Activated T-cell treated with anti-CD3 and anti-CD28 coated beads for 24 hours (primary cell): ENCODE data around the gene ZNF428.
A peak's percentile ranks its signal among the peaks of the same experiment; 100 is the strongest.
"Not testable (repeated sequence)": the region's sequence is repeated elsewhere in the genome, so short reads cannot be mapped to it uniquely, and the experiment has no call there.

Experiments
- DNase-seq: peaks from one replicate; pipeline ENCODE4 v3.0.0-alpha.2; 2020; ENCODE audit warnings: low read depth

Gene ZNF428

GRCh38 chr19:43592800-43593350, 26.6 kb downstream of the ZNF428 start:
- no peak for DNase-seq

- no peak for DNase-seq
Observed at GRCh38 chr19:43591904-43592772, 27.3 kb downstream of the ZNF428 start.

GRCh38 chr19:43589678-43590077, 29.8 kb downstream of the ZNF428 start:
- DNase-seq, result no peak

GRCh38 chr19:43589277-43589676, 30.2 kb downstream of the ZNF428 start:
- DNase-seq, result no peak

- DNase-seq, result not testable (repeated sequence)
Observed at GRCh38 chr19:43587029-43587428, 32.4 kb downstream of the ZNF428 start.

GRCh38 chr19:43586346-43586745, 33.1 kb downstream of the ZNF428 start:
- DNase-seq, result no peak

GRCh38 chr19:43584484-43584883, 34.9 kb downstream of the ZNF428 start:
- DNase-seq, result no peak

- no peak for DNase-seq
Observed at GRCh38 chr19:43582495-43582894, 36.9 kb downstream of the ZNF428 start.

GRCh38 chr19:43581467-43581866, 38.0 kb downstream of the ZNF428 start:
- no peak for DNase-seq

- DNase-seq, result no peak
Observed at GRCh38 chr19:43578787-43579186, 40.6 kb downstream of the ZNF428 start.

- DNase-seq, result no peak
Observed at GRCh38 chr19:43575955-43576878, 43.2 kb downstream of the ZNF428 start.

- peak; percentile 94 for DNase-seq
Observed at GRCh38 chr19:43575156-43575950, 44.1 kb downstream of the ZNF428 start, which contains the start of the genes PINLYP and XRCC1. TSS of gene PINLYP (plus strand) at chr19:43575801. CDS start at chr19:43577192, 1,391 bp downstream. TSS of gene XRCC1 (minus strand) at chr19:43575527. CDS start at chr19:43575458, 69 bp downstream.

GRCh38 chr19:43574424-43575155, 44.8 kb downstream of the ZNF428 start:
- no peak for DNase-seq

GRCh38 chr19:43572171-43572588, 47.2 kb downstream of the ZNF428 start:
- DNase-seq, result no peak

- no peak for DNase-seq
Observed at GRCh38 chr19:43570174-43570791, 49.1 kb downstream of the ZNF428 start.

GRCh38 chr19:43569657-43570056, 49.8 kb downstream of the ZNF428 start:
- DNase-seq, result no peak

GRCh38 chr19:43564800-43565199, 54.6 kb downstream of the ZNF428 start:
- DNase-seq, result no peak

- DNase-seq, result no peak
Observed at GRCh38 chr19:43563816-43564457, 55.5 kb downstream of the ZNF428 start.

- peak; percentile 61 for DNase-seq
Observed at GRCh38 chr19:43562698-43563241, 56.7 kb downstream of the ZNF428 start.
